H1 (cell line): ENCODE results near the gene DPM2. TPM values are rescaled to one million over a fixed set of nuclear protein-coding genes. Genes with fewer than 3 reads are reported as not detected.

Source experiments
- CTCF ChIA-PET: fragments of 300-600 bp; sonication (Branson Sonifier 250); formaldehyde crosslinking; loops from one replicate; lab custom pipeline; 2021; ENCODE audit not compliant: partially characterized antibody; lab: Charles Lee
- POLR2A ChIA-PET: fragments of 300-600 bp; sonication (Branson Sonifier 250); formaldehyde crosslinking; loops from one replicate; lab custom pipeline; 2021; ENCODE audit warnings: inconsistent platforms; ENCODE audit not compliant: partially characterized antibody; lab: Charles Lee
- DNase-seq, 2 experiments: peaks; one replicate each; pipeline versions ENCODE4 v3.0.0 to v3.0.0-alpha.2; 2010 to 2022; ENCODE audit warnings: low spot score in 2 of 2, low read depth in 1 of 2, mixed read lengths in 1 of 2
- FAIRE-seq: peaks from 2 replicates; lab custom pipeline; 2011; peaks lifted over from hg19 to GRCh38; lab: Jason Lieb, UNC
- H2AFZ ChIP-seq: 2 replicates; pipeline ENCODE4 v1.8.1; 2012; ENCODE audit warnings: low read length, inconsistent platforms
- H2AK5ac ChIP-seq: 2 replicates; pipeline ENCODE4 v1.6.1; 2013; ENCODE audit warnings: low read depth, low read length
- H2BK120ac ChIP-seq: replicated peaks from 2 replicates; pipeline ENCODE3; 2013; ENCODE audit warnings: low read depth, low read length, inconsistent platforms
- H2BK12ac ChIP-seq: 2 replicates; pipeline ENCODE4 v1.6.1; 2013; ENCODE audit warnings: low read depth, low read length
- H2BK15ac ChIP-seq: 2 replicates; pipeline ENCODE4 v1.6.1; 2013; ENCODE audit warnings: low read length
- H2BK20ac ChIP-seq: 2 replicates; pipeline ENCODE4 v1.6.1; 2013; ENCODE audit warnings: low read length
- H2BK5ac ChIP-seq: 2 replicates; pipeline ENCODE4 v1.6.1; 2013; ENCODE audit warnings: low read depth, low read length
- H3K14ac ChIP-seq: 2 replicates; pipeline ENCODE4 v1.6.1; 2013; ENCODE audit warnings: inconsistent platforms; ENCODE audit not compliant: insufficient read length
- H3K18ac ChIP-seq: 2 replicates; pipeline ENCODE4 v1.6.1; 2013; ENCODE audit warnings: low read length; ENCODE audit errors: extremely low read depth
- H3K23ac ChIP-seq: 2 replicates; pipeline ENCODE4 v1.6.1; 2013; ENCODE audit warnings: inconsistent platforms; ENCODE audit not compliant: insufficient read length
- H3K23me2 ChIP-seq: 2 replicates; pipeline ENCODE4 v1.6.1; 2013; ENCODE audit warnings: low read depth, low read length
- H3K27ac ChIP-seq: 2 replicates; pipeline ENCODE4 v1.6.1; 2011; ENCODE audit warnings: low read depth, low read length, inconsistent platforms
- H3K27me3 ChIP-seq, 4 experiments: replicated peaks in 1 of 4; 1 replicate in 1 of 4; 2 replicates in 3 of 4; pipeline versions ENCODE4 v1.6.1 to v1.8.1; 2011 to 2013; ENCODE audit warnings: low read length in 3 of 4, mild to moderate bottlenecking in 3 of 4, inconsistent platforms in 2 of 4, mixed read lengths in 2 of 4, moderate library complexity in 1 of 4; ENCODE audit not compliant: control insufficient read depth in 3 of 4, insufficient read depth in 3 of 4; ENCODE audit errors: extremely low read depth in 1 of 4
- H3K36me3 ChIP-seq, 4 experiments: 2 replicates each; pipeline versions ENCODE4 v1.6.1 to v1.8.1; 2011 to 2013; ENCODE audit warnings: mild to moderate bottlenecking in 4 of 4, low read length in 3 of 4, moderate library complexity in 2 of 4, control low read depth in 1 of 4, inconsistent platforms in 1 of 4; ENCODE audit not compliant: insufficient read depth in 4 of 4, control insufficient read depth in 2 of 4
- H3K4ac ChIP-seq: replicated peaks from 2 replicates; pipeline ENCODE3; 2013; ENCODE audit warnings: low read length, low read depth, mixed read lengths, inconsistent platforms; ENCODE audit not compliant: insufficient read length
- H3K4me1 ChIP-seq, 4 experiments: replicated peaks in 1 of 4; 1 replicate in 1 of 4; 2 replicates in 3 of 4; pipeline versions ENCODE4 v1.6.1 to v1.8.1; 2011 to 2013; ENCODE audit warnings: low read length in 3 of 4, inconsistent platforms in 2 of 4, mixed read lengths in 1 of 4; ENCODE audit not compliant: insufficient read depth in 4 of 4, control insufficient read depth in 3 of 4
- H3K4me2 ChIP-seq, 2 experiments: 2 replicates each; pipeline versions ENCODE4 v1.6.1 to v1.8.1; 2011 to 2013; ENCODE audit warnings: low read depth in 2 of 2, low read length in 2 of 2, control low read depth in 1 of 2, inconsistent platforms in 1 of 2, mild to moderate bottlenecking in 1 of 2; ENCODE audit not compliant: insufficient read depth in 1 of 2
- H3K4me3 ChIP-seq, 4 experiments: fragments of 200-600, 300-600 bp in 1 of 4; sonication (generic), shearing (Covaris generic), sonication (Bioruptor Twin) in 1 of 4; 2 replicates each; pipeline versions ENCODE4 v1.5.1 to v1.8.1; 2011 to 2016; ENCODE audit warnings: low read length in 4 of 4, low read depth in 3 of 4, control low read depth in 2 of 4, inconsistent platforms in 2 of 4, mild to moderate bottlenecking in 2 of 4, mixed read lengths in 1 of 4, moderate library complexity in 1 of 4; ENCODE audit not compliant: insufficient read depth in 2 of 4; ENCODE audit errors: extremely low read depth in 1 of 4
- H3K56ac ChIP-seq: replicated peaks from 2 replicates; pipeline ENCODE3; 2013; ENCODE audit warnings: low read depth, mild to moderate bottlenecking, mixed read lengths, low read length, inconsistent platforms; ENCODE audit not compliant: insufficient read length
- H3K79me1 ChIP-seq: 2 replicates; pipeline ENCODE4 v1.6.1; 2013; ENCODE audit warnings: low read depth, low read length, control low read depth
- H3K79me2 ChIP-seq, 2 experiments: 2 replicates each; pipeline versions ENCODE4 v1.6.1 to v1.8.1; 2012 to 2013; ENCODE audit warnings: low read length in 2 of 2, mild to moderate bottlenecking in 2 of 2, inconsistent platforms in 1 of 2; ENCODE audit not compliant: insufficient read depth in 2 of 2, control insufficient read depth in 1 of 2
- H3K9ac ChIP-seq, 4 experiments: replicated peaks in 1 of 4; 1 replicate in 1 of 4; 2 replicates in 3 of 4; pipeline versions ENCODE4 v1.6.1 to v1.8.1; 2011 to 2013; ENCODE audit warnings: low read depth in 3 of 4, low read length in 3 of 4, control low read depth in 2 of 4, mild to moderate bottlenecking in 2 of 4, moderate library complexity in 2 of 4, inconsistent platforms in 1 of 4; ENCODE audit errors: extremely low read depth in 1 of 4
- H3K9me3 ChIP-seq, 2 experiments: 2 replicates each; pipeline versions ENCODE4 v1.6.1 to v1.8.1; 2012 to 2013; ENCODE audit warnings: mild to moderate bottlenecking in 2 of 2, moderate library complexity in 2 of 2, control low read depth in 1 of 2, inconsistent platforms in 1 of 2, low read depth in 1 of 2, low read length in 1 of 2, mixed read lengths in 1 of 2; ENCODE audit not compliant: insufficient read depth in 2 of 2
- H4K20me1 ChIP-seq, 2 experiments: replicated peaks in 1 of 2; 2 replicates each; pipeline versions ENCODE3 to v1.8.1; 2011 to 2013; ENCODE audit warnings: inconsistent platforms in 2 of 2, low read length in 2 of 2, mild to moderate bottlenecking in 1 of 2; ENCODE audit not compliant: insufficient read depth in 2 of 2, control insufficient read depth in 1 of 2
- H4K5ac ChIP-seq: 2 replicates; pipeline ENCODE4 v1.6.1; 2013; ENCODE audit warnings: low read length, low read depth, mixed read lengths, inconsistent platforms; ENCODE audit not compliant: insufficient read length
- H4K8ac ChIP-seq: 2 replicates; pipeline ENCODE4 v1.8.0; 2013; ENCODE audit warnings: mild to moderate bottlenecking, moderate library complexity, low read length, inconsistent platforms; ENCODE audit not compliant: insufficient read depth; ENCODE audit errors: extremely low read depth
- H4K91ac ChIP-seq: replicated peaks from 2 replicates; pipeline ENCODE3; 2013; ENCODE audit warnings: low read length, mixed read lengths, inconsistent platforms; ENCODE audit not compliant: insufficient read length
- KDM4A ChIP-seq: IDR thresholded peaks from one replicate; pipeline ENCODE4 v1.7.1; 2012; ENCODE audit warnings: low read depth, mild to moderate bottlenecking, moderate library complexity, low read length, inconsistent platforms; ENCODE audit not compliant: severe bottlenecking
- RAD21 ChIP-seq, 2 experiments: IDR thresholded peaks in 1 of 2; conservative IDR thresholded peaks in 1 of 2; 2 replicates each; pipeline ENCODE4 v1.6.1; 2011; ENCODE audit warnings: low read depth in 2 of 2, low read length in 2 of 2, improper control_type of control experiment in 1 of 2, inconsistent platforms in 1 of 2, mild to moderate bottlenecking in 1 of 2, moderate library complexity in 1 of 2
- RBBP5 ChIP-seq: IDR thresholded peaks from 2 replicates; pipeline ENCODE4 v1.7.1; 2012; ENCODE audit warnings: low read depth, mild to moderate bottlenecking, inconsistent platforms, low read length, moderate library complexity, borderline replicate concordance
- SAP30 ChIP-seq: fragments of 300-600 bp; sonication (generic); IDR thresholded peaks from 2 replicates; pipeline ENCODE4 v1.7.1; 2012; ENCODE audit warnings: low read length, moderate library complexity, mild to moderate bottlenecking, inconsistent platforms; ENCODE audit not compliant: insufficient read depth, insufficient replicate concordance
- WGBS, 2 experiments: shearing (Covaris generic) in 1 of 2; methylation state at CpG; one replicate each; pipeline versions ENCODE4 v1.1.6 to v1.1.7; 2013 to 2015; ENCODE audit warnings: low lambda C conversion rate in 2 of 2, mixed read lengths in 2 of 2, inconsistent platforms in 1 of 2, low coverage in 1 of 2, missing lambda C conversion rate in 1 of 2; ENCODE audit not compliant: insufficient replicate concordance in 2 of 2, insufficient coverage in 1 of 2, insufficient read length in 1 of 2; ENCODE audit errors: extremely low coverage in 1 of 2, missing lambda C conversion rate in 1 of 2; 5-methylcytosine and 5-hydroxymethylcytosine counted together
- polyA plus RNA-seq, 7 experiments: library from polyadenylated mRNA; depleted of rRNA in 3 of 7; stranded (reverse) in 5 of 7; unstranded in 2 of 7; fragments of >200 nt in 5 of 7; fragments of 200-250 nt in 2 of 7; gene quantifications; 1 replicate in 5 of 7; 2 replicates in 1 of 7; 4 replicates in 1 of 7; pipeline versions ENCODE4 v1.2.1 to v1.2.3, GENCODE V29; 2011 to 2013; ENCODE audit warnings: missing spikeins in 2 of 7, mixed read lengths in 2 of 7
- total RNA-seq: library from RNA; stranded (reverse); fragmentation: NEBNext Ultra II Directional; extraction: Animal tissue kit (Norgen Biotek cat#: 25700); gene quantifications from 2 replicates; pipeline ENCODE4 v1.2.1, GENCODE V29; 2021
- TF ChIP-seq, protein P1 (sequence below): IDR thresholded peaks from 2 replicates; pipeline ENCODE4 v1.6.1; 2012; ENCODE audit warnings: inconsistent platforms
- TF ChIP-seq, protein P2 (sequence below): IDR thresholded peaks from 2 replicates; pipeline ENCODE4 v1.6.1; 2012; ENCODE audit warnings: inconsistent platforms

Gene DPM2
- total and polyA plus RNA-seq, 2 of the 8 experiments (the other 6 are each of a cell fraction or from before 2014, with no cell fraction given): 45.4 to 95.4 TPM

DNA sequence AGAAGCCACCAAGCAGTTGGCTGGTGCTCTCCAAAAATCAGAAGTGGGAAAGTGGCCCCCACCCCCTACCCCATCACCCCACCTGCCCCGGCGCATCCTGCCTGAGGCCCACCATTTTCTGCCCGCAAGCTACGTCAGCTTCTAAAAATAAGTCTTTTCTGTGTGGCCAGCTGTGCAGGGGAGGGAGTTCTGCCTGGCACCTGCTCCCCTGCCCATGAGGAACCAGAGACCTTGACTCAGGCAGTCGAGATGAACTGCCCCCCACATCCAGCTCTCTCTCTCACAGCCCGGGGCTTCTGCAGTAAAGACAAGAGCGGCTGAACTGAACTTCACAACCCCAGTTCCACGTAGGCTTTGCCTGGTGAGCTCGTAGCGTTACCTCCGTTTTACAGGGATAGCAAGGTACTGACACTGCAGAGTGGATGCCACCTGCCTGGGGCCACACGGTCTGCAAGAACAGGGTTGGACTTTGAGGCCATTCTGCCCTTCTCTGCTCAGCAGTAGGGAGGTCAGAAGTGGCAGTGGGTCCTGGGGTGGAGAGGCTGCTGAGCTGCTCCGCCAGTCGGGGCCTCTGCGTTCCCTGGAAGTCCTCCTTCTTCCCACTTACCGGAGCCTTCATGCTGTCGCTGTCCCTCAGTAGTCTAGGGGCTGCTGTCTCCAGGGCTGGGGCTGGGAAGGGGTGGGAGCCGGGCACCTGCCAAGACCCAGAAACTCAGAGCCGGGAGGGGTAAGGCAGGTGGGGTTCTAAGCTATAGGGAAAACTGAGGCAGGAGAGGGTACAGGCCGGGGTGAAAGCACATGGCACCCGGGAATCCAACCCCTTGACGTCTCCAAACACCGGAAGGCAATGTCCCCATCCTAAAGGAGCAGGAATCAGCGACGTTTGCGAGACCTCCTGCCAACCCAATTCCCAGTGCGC, 21.6 kb downstream of the DPM2 start:
- H2AK5ac ChIP-seq: 0 out of 2 replicates have a peak overlapping the region, but pooled peaks have one; percentile 10
- no peak overlapping the region for H3K14ac ChIP-seq
- H2BK120ac ChIP-seq: no peak overlapping the region
- peaks cover 4 to 8% (median 7%) of the 10 kb centered on the region in 4 experiments for H3K4me1 ChIP-seq
- CTCF ChIA-PET: interaction anchor here (0.6 to 2.9 kb wide), 15 partner anchors 17 to 412 kb away, joined by 3 to 13 read pairs (median 4); partner anchors contain the start of genes ST6GALNAC6 and TOR2A
- no peak overlapping the region for H3K23ac ChIP-seq
- WGBS, 2 experiments: 69% methylated on average over 27 of the region's 27 CpGs; no CpG with 5 or more reads in 1 of the 2 experiments
- H3K9ac ChIP-seq: peak overlapping the region in 3 of 4 experiments; percentile 6 to 63 (median 43); a peak in 5 of 7 replicates
- H3K79me1 ChIP-seq: no peaks in the 10 kb centered on the region
- no peaks in the 10 kb centered on the region for H3K79me2 ChIP-seq
- H4K5ac ChIP-seq: no peak overlapping the region
- no peak overlapping the region for H4K8ac ChIP-seq
- peaks cover 0 to 3% of the 10 kb centered on the region in 2 experiments for H4K20me1 ChIP-seq
- H2BK20ac ChIP-seq: no peak overlapping the region
- FAIRE-seq: no peak
- no peak for DNase-seq
- no peak overlapping the region for H4K91ac ChIP-seq
- H2AFZ ChIP-seq: peak overlapping the region; percentile 24; the same call in 1 of the 2 replicates
- peak overlapping the region; percentile 55 to 70 (median 60) for H3K4me3 ChIP-seq
- H3K36me3 ChIP-seq: peaks cover 0 to 6% (median 0%) of the 10 kb centered on the region in 4 experiments; a peak in 1 of 8 replicates
- no peak overlapping the region for H2BK5ac ChIP-seq
- peak overlapping the region; percentile 81; the same call in 1 of the 2 replicates for H2BK15ac ChIP-seq
- peaks cover 0 to 9% (median 8%) of the 10 kb centered on the region in 4 experiments; a peak in 5 of 7 replicates for H3K27me3 ChIP-seq
- H3K18ac ChIP-seq: no peak overlapping the region
- H3K9me3 ChIP-seq: no peaks in the 10 kb centered on the region
- H3K23me2 ChIP-seq: peaks cover 5% of the 10 kb centered on the region
- no peak overlapping the region for H3K27ac ChIP-seq
- POLR2A ChIA-PET: interaction anchor here (0.6 to 3.7 kb wide), 8 partner anchors 10 to 138 kb away, joined by 3 to 16 read pairs (median 4); partner anchors contain the start of genes SH2D3C and ST6GALNAC6
- H3K4ac ChIP-seq: no peak overlapping the region
- H3K56ac ChIP-seq: no peak overlapping the region
- peak overlapping the region; percentile 86; the same call in 1 of the 2 replicates for H2BK12ac ChIP-seq
- peak overlapping the region; percentile 91 to 92 for H3K4me2 ChIP-seq
- TF ChIP-seq SAP30: peak; percentile 50
- TF ChIP-seq RAD21 (IDR thresholded peaks at IDR 0.05 in 1 of 2, conservative IDR thresholded peaks at IDR 0.05 in 1 of 2; ENCODE audit: low read depth in 2 of 2, low read length in 2 of 2): no peak
- no peak for TF ChIP-seq RBBP5
- TF ChIP-seq, protein P1, sequence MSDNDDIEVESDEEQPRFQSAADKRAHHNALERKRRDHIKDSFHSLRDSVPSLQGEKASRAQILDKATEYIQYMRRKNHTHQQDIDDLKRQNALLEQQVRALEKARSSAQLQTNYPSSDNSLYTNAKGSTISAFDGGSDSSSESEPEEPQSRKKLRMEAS: peak; percentile 65
- TF ChIP-seq, protein P2, sequence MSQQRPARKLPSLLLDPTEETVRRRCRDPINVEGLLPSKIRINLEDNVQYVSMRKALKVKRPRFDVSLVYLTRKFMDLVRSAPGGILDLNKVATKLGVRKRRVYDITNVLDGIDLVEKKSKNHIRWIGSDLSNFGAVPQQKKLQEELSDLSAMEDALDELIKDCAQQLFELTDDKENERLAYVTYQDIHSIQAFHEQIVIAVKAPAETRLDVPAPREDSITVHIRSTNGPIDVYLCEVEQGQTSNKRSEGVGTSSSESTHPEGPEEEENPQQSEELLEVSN: peak; percentile 66
- no peak for TF ChIP-seq KDM4A
